Heart right ventricle (tissue), 16 donors: Measurements from ENCODE around the gene IGFBP1. TPM values are rescaled to one million over a fixed set of nuclear protein-coding genes. Genes with fewer than 3 reads are reported as not detected.
A peak's percentile ranks its signal among the peaks of the same experiment; 100 is the strongest.

Experiments used
- ATAC-seq, 8 donors: fragments of 200-7000 bp; cut with Tn5 transposase; one replicate each; pipeline ENCODE4 v1.9.1; 2020; ENCODE audit warnings: mild to moderate bottlenecking in 8 of 8, moderate library complexity in 8 of 8, moderate number of reproducible peaks in 1 of 8
- DNase-seq, 2 donors: peaks; one replicate each; pipeline ENCODE4 v3.0.0-alpha.2; 2020
- H3K27ac ChIP-seq, 10 donors: fragments of 200-600 bp; sonication (generic) in 2 of 10; one replicate each; pipeline versions ENCODE4 v1.5.0 to v1.8.0; 2020 to 2022; ENCODE audit warnings: mild to moderate bottlenecking in 3 of 10
- H3K27me3 ChIP-seq, 7 donors: fragments of 200-600 bp; one replicate each; pipeline ENCODE4 v1.8.0; 2021 to 2022; ENCODE audit warnings: mild to moderate bottlenecking in 2 of 7
- H3K36me3 ChIP-seq, 9 donors: fragments of 200-600 bp; sonication (generic) in 1 of 9; one replicate each; pipeline versions ENCODE4 v1.5.0 to v1.8.0; 2020 to 2022; ENCODE audit warnings: mild to moderate bottlenecking in 2 of 9
- H3K4me1 ChIP-seq, 9 donors: fragments of 200-600 bp; sonication (generic) in 1 of 9; one replicate each; pipeline versions ENCODE4 v1.5.0 to v1.8.0; 2020 to 2022; ENCODE audit warnings: mild to moderate bottlenecking in 4 of 9
- H3K4me3 ChIP-seq, 10 donors: fragments of 200-600 bp; sonication (generic) in 2 of 10; one replicate each; pipeline versions ENCODE4 v1.5.0 to v1.8.0; 2020 to 2022; ENCODE audit warnings: mild to moderate bottlenecking in 7 of 10, moderate library complexity in 2 of 10
- H3K9me3 ChIP-seq, 11 donors: fragments of 200-600 bp in 10 of 11; sonication (generic) in 2 of 11; one replicate each; pipeline versions ENCODE4 v1.5.0 to v1.8.0; 2013 to 2022; ENCODE audit warnings: mild to moderate bottlenecking in 2 of 11, control low read depth in 1 of 11, moderate library complexity in 1 of 11
- WGBS, 2 donors: extraction: QIAGEN DNeasy Blood & Tissue Kit; methylation state at CpG; one replicate each; pipeline ENCODE4 v1.1.7; 2013; ENCODE audit warnings: inconsistent platforms in 1 of 2; 5-methylcytosine and 5-hydroxymethylcytosine counted together
- intact Hi-C, 10 donors: fragments of 100-400 bp; cut with DNase I; formaldehyde crosslinking; loops; one replicate each; pipeline versions ENCODE4 v1.11.1 to v1.14.2; 2022
- polyA plus RNA-seq, 2 donors: library from polyadenylated mRNA; stranded (reverse); fragments of 200-250 nt; gene quantifications; one replicate each; pipeline ENCODE4 v1.2.3, GENCODE V29; 2013
- total RNA-seq, 10 donors: library from RNA; stranded (reverse); fragmentation: NEBNext Ultra II Directional in 3 of 10; extraction: Animal tissue kit (Norgen Biotek cat#: 25700) in 3 of 10; gene quantifications; one replicate each; pipeline versions ENCODE4 v1.2.1 to v1.2.4, GENCODE V29; 2021 to 2023
- TF ChIP-seq, protein P1 (sequence below), 9 donors: fragments of 200-600 bp; sonication (generic) in 2 of 9; IDR thresholded peaks; one replicate each; pipeline versions ENCODE4 v1.5.0 to v1.8.0; 2021 to 2022; ENCODE audit warnings: antibody characterized with exemption in 9 of 9, mild to moderate bottlenecking in 5 of 9, moderate library complexity in 1 of 9
- donor health status: Arrhythmogenic right ventricular cardiomyopathy.
- donor health status: ischemic (EF 13 %, LVEDD 7.1; RV severe dilation, severe dysfunction).
- donor health status: healthy with polysubstance abuse.
- donor health status: DM: no; HTN: yes; CAD: no.
- donor health status: DM: no; HTN: no; CAD: no.
- donor health status: ischemic (EF 25% LVEDD 6.9; RV normal size, moderate dysfunction).
- donor health status: ischemic (EF 25% LVEDD 5.7; RV mildly dilated, moderate dysfunction).
- donor health status: healthy.
- donor health status: DM: yes; HTN: yes; CAD: no.
- donor health status: Ischemic cardiomyopathy.
- donor health status: ischemic (EF 35%, LVEDD 5.7; RV mildly dilated, moderate dysfunction).
- donor health status: nonischemic (EF 11% LVEDD 7.7; RV severe dilation, severe dysfunction).
- donor health status: DM: yes; HTN: yes; CAD: no.
- donor health status: PGD.
- donor health status: ischemic (EF 29% LVEDD 5.4; RV normal size, mild dysfunction).
- donor health status: nonischemic (EF 23%, LVEDD 6.1; RV moderate dilation, normal function).

Gene IGFBP1
- total and polyA plus RNA-seq, 12 donors, result 0.03 TPM; not detected in 11

DNA sequence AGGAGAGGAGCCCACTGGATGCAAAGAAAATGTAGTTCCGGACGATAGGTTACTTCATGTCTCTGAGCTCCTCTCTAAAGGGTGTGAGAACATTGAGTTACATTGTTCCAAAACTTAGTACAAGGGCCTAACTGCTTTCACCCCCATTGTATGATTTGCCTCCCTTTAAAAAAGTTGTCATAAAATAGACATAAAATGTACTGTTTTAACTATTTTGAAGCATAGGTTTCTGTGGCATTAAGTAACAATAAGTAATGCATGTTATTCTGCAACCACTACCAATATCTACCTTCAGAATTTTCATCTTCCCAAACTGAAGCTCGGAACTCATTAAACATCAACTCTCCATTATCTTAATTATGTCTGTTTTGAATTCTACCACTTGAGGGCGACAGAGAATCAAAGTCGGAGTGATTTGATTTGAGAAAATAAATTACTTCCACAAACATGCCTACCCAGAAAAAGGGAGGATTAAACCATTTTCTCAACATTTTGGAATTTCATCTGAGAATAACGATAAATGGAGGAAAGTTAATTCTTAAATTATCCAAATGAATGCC lies 2.7 kb downstream of the IGFBP1 start:
- ATAC-seq (no peak), DNase-seq (no peak)
- H3K9me3 ChIP-seq, result no peaks in the 10 kb centered on the region
- peaks cover 7 to 64% (median 48%) of the 10 kb centered on the region in 7 donors for H3K27me3 ChIP-seq
- no peaks in the 10 kb centered on the region for H3K36me3 ChIP-seq
- intact Hi-C loops, result loop anchor here in 2 of 10 donors (2.0 to 10.0 kb wide), 2 partner anchors 1288 to 1364 kb away; no protein-coding TSS in a partner anchor
- H3K4me3 ChIP-seq, result no peak overlapping the region
- H3K4me1 ChIP-seq, result peaks cover 0 to 14% (median 10%) of the 10 kb centered on the region in 9 donors
- H3K27ac ChIP-seq, result no peak overlapping the region
- 37 to 40% methylated on average over 6 of the region's 6 CpGs for WGBS, 2 donors
- TF ChIP-seq, protein P1, sequence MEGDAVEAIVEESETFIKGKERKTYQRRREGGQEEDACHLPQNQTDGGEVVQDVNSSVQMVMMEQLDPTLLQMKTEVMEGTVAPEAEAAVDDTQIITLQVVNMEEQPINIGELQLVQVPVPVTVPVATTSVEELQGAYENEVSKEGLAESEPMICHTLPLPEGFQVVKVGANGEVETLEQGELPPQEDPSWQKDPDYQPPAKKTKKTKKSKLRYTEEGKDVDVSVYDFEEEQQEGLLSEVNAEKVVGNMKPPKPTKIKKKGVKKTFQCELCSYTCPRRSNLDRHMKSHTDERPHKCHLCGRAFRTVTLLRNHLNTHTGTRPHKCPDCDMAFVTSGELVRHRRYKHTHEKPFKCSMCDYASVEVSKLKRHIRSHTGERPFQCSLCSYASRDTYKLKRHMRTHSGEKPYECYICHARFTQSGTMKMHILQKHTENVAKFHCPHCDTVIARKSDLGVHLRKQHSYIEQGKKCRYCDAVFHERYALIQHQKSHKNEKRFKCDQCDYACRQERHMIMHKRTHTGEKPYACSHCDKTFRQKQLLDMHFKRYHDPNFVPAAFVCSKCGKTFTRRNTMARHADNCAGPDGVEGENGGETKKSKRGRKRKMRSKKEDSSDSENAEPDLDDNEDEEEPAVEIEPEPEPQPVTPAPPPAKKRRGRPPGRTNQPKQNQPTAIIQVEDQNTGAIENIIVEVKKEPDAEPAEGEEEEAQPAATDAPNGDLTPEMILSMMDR (IDR thresholded peaks at IDR 0.05), result peak; percentile 34 to 79 (median 69)

DNA sequence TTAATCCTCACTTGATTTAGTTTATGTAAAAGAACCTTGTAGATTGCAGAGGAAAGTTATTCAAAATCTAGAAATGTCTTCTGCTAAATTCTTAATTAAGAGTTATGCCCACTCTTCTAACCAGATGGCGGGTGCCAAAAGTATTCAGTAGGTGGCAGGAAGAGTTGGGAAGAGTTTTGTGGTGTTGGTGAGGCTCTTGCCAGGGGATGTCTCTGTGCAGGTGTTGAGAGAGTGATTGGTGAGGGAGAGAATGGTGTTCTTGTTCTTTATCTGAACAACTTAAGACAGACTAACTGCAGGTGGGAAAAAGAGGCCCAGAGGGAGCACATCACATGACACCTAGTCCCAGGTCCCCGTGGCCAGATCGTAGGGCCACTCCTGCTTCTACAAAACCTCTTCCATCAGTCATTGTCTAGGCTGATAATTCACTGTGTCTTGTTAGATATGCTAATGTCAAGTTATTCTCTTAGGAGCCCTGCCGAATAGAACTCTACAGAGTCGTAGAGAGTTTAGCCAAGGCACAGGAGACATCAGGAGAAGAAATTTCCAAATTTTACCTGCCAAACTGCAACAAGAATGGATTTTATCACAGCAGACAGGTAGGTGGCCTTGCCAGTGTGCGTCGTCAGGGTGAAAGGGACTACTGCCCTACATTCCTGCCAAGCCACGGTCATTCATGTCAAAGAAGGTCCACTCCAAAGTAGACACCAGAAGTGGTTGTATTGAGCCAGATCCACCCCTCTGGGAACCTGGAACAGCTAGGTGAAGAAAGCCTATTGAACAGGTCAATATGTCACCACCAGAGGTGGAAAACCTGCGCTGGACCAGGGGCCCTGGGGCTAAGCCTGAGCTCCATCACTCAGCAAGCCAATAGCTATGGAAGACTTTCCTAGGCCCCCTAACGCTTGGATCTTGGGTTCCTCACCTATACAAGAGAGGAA lies 3.4 kb downstream of the IGFBP1 start:
- Histone ChIP-seq H3K4me1 (peaks cover 0 to 14% (median 10%) of the 10 kb centered on the region in 9 donors), H3K36me3 (no peaks in the 10 kb centered on the region), H3K27ac (no peak overlapping the region), H3K27me3 (peaks cover 7 to 61% (median 47%) of the 10 kb centered on the region in 7 donors), H3K4me3 (no peak overlapping the region), H3K9me3 (no peaks in the 10 kb centered on the region)
- TF ChIP-seq, protein P1 (IDR thresholded peaks at IDR 0.05), result peak in 2 of 9 donors; percentile 5
- intact Hi-C loops, result loop anchor here in 2 of 10 donors (2.0 to 10.0 kb wide), 2 partner anchors 1287 to 1363 kb away; no protein-coding TSS in a partner anchor
- DNase-seq, result no peak
- 73 to 76% methylated on average over 10 of the region's 10 CpGs for WGBS, 2 donors
- no peak for ATAC-seq

DNA sequence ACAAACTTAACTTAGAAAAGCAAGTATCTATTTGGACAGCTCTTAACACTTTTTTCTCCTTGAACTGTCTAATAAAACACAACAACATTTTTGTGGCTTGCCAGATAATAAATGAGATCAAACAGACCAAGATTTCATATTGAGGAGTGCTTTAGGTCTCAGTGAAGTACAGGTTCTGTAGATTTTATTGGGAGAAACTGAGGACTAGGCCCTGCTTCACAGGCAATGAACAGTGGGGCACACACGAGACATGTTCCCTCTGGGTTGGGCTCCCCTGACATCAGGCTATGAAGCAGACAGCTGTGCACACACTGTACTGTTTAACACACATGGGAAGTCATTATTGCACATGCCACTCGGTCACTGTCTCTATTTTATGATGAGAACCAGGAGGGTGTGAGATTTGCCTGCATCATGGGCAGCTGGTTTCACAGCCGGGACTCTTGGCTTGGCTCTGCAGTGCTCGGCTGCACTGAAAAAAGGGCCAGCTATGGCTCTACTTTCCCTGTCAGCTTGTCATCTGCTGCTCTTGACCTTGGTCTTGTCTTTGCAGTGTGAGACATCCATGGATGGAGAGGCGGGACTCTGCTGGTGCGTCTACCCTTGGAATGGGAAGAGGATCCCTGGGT lies 4.2 kb downstream of the IGFBP1 start:
- Histone ChIP-seq H3K4me1 (peaks cover 0 to 14% (median 10%) of the 10 kb centered on the region in 9 donors), H3K4me3 (no peak overlapping the region), H3K36me3 (no peaks in the 10 kb centered on the region), H3K9me3 (no peaks in the 10 kb centered on the region), H3K27ac (no peak overlapping the region), H3K27me3 (peaks cover 7 to 53% (median 39%) of the 10 kb centered on the region in 7 donors)
- 84 to 85% methylated on average over 6 of the region's 6 CpGs for WGBS, 2 donors
- DNase-seq (no peak), ATAC-seq (no peak)
- intact Hi-C loops, result loop anchor here in 2 of 10 donors (10.0 kb wide), 1 partner anchor 1362 kb away; no protein-coding TSS in a partner anchor
- TF ChIP-seq, protein P1 (IDR thresholded peaks at IDR 0.05), result no peak
